NCI-H1105 (cell line): ENCODE results near the gene SLC46A1.

Experiments
- DNase-seq: peaks from one replicate; lab custom pipeline; 2025; lab: John Stamatoyannopoulos, UW

Gene SLC46A1

DNA sequence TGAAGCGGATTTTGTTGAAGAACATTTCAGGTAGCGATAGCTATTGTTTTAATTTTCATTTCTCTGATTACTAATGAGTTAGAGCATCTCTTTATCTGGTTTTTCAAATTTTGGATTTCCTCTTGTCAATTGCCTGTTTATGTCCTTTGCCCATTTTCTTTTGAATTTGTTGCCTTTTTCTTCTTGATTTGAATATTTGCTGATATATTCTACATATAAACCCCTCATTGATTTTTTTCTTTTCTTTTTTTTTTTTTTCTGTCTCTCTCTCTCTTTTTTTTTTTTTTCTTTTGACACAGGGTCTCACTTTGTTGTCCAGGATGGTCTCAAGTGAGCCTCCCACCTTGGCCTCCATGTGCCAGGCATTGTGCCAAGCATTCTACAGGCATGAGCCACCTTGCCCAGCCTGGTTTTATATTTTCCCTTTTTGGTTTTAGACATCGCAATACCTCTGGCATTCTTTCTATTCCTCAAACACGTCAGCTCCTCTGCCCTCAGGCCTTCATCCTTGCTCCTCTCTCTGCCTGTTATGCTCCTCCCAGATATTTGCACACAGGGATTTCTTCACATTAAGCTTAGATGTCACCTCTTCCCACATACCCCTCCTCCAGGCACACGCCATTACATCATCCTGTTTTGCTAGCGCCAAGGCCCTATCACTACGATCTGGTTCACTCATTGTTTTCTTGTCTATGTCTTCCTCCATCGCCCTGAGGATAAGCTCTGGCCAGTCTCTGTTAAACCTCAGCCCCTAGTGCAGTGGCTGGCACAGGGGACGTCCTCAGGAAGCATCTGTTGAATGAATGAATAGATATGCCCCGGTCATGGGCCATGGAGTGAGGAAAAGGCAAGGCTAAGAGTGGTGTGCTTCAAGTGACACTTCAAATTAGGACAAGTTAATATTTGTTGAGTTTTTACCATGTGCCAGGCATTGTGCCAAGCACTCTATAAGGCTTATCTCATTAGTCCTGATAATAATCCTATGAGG, 25.9 kb downstream of the SLC46A1 start:
- DNase-seq, result no peak

DNA sequence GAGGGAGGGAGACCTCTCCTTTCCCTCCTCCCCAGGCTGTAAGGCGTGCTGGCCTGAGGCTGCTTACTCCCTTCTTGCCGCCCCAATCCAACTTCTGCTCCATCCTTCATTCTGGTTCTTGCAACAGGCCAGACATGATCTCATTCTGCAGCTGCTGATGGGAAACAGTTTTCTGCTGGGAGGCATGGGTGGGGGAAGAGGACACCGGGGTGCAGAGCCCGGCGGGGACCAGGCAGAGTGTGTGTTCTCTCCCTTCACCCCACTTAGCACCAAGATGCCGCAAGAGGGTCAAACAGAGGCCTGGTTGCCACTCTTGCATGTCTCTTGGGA, 33.1 kb downstream of the SLC46A1 start:
- DNase-seq, result no peak

DNA sequence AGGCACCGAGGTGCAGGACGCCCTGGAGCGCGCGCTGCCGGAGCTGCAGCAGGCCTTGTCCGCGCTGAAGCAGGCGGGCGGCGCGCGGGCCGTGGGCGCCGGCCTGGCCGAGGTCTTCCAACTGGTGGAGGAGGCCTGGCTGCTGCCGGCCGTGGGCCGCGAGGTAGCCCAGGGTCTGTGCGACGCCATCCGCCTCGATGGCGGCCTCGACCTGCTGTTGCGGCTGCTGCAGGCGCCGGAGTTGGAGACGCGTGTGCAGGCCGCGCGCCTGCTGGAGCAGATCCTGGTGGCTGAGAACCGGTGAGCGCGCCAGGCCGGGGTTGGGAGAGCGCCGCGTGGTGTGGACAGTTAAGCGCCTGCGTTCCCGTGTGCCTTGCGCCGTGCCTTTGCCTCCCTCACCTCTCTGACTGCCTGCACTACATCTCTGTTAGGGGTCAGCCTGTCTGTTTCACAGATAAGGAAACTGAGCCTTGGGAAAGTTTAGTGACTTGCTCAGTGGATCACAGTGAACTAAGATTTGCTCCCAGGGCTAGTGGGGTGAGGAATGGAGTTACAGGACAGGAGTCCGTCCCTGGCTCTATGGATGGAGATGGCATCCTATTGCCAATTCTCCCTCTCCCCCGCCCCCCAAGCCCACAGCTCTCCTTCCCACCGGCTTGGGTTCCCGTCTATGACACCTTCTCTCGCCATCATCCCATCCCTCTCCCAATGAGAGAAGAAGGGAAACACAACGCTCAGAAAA, 33.6 kb downstream of the SLC46A1 start:
- DNase-seq, result no peak

DNA sequence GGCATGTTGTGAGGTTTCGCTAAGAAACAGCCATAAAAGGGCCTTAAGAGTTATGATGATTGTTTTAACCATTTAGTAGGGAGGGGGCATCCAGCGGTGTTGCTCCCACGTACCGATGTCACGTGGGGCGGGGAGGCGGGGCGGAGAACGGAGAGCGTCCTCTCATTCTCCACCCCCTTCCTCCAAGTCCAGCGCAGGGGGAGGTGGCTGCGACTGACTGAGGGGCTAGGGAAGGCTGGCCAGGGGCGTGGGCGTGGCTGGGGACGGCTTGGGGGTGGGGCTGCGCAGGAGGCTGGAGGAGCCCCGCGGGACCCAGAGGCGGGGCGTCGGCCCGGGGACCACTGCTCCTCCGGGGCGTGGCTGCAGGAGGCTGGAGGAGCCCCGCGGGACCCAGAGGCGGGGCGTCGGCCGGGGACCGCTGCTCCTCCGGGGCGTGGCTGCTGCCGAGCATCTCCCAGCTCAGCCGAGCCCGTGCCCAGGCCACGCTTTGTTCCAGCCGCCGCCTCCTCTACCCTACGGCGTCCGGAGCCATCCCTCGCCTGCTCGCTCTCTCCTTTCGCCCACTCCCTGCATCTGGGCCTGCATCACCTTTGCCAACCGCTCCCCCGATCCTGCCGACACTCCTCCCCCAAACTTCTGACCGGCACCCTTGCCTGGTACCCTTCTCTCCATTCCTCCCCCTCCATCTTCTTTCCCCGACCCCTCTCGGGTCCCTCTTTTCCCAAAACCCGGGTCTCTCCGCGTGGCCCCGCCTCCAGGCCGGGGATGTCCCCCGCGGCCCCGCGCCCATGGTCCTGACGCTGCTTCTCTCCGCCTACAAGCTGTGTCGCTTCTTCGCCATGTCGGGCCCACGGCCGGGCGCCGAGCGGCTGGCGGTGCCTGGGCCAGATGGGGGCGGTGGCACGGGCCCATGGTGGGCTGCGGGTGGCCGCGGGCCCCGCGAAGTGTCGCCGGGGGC, 34.5 kb downstream of the SLC46A1 start, which contains the start of gene SARM1:
TSS of gene SARM1 (plus strand) at position 450 of the 958 bp plus-strand sequence. CDS start at position 789, 339 bp downstream.
- DNase-seq, result peak; percentile 95

DNA sequence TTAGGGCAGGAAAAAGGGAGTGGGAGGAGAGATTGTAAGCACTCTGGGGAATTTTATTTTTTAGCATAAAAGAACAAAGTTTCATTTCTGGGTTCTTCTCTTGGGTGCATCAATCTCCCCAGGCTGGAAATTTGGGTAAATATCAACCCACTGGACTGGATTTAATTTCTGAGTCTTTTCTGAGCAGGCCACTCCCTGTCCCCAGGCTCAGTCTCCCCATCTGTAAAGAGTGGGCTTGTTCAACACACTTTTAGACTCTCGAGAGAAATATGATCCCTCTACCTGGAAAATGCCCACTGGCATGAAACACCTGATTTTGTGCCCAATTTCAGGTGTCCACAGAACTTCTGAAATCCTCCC, 35.3 kb downstream of the SLC46A1 start:
- DNase-seq, result no peak

DNA sequence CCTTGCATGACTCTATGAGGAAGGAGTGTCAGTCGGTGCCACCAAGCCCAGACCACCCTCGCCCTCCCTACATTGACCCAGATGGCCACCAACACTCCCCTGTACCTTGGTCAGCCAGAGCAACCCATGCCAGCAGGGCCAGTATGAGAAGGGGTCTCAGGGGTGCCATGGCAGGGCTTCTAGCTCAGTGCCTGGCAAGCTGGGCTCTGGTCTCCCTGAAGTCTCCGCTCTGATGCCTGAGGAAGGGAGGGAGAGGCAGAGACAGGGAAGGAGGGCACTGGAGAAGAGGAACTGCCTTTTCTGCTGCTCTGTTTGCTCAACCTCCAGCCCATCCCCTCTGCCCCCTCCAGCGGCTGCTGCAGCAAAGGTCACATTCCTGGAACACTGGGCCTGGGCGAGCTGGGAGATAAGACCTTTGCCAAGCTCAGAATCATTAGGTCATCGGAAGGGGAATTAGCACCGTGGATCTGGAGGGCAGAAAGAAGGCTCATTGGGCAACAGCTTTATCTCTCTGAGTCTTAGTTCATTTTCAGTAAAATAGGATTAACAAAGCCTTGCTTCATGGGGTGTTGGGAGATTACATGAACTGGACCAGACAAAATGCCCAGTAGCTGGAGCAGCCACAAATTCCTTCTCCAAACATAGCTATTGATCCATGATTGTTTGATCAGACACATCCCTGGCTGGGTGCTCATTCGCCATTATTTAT, 35.8 kb downstream of the SLC46A1 start, which contains the start of gene VTN:
TSS of gene VTN (minus strand) at position 273 of the 709 bp plus-strand sequence. CDS start at position 169, 104 bp downstream.
- no peak for DNase-seq

DNA sequence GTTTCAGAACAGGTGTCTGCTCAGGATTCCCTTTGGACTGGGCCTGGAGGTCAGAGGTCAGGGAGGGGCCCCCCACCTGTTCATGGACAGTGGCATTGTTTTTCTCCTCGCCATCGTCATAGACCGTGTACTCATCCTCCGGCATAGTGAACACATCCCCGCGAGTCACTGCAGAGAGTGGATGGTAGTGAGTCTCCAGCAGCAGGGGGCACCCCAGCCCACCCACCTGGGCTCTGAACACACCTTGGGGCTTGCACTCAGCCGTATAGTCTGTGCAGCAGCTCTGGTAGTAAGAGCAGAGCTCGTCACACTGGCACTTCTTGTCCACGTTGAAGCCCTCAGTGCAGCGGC, 36.4 kb downstream of the SLC46A1 start:
- no peak for DNase-seq

DNA sequence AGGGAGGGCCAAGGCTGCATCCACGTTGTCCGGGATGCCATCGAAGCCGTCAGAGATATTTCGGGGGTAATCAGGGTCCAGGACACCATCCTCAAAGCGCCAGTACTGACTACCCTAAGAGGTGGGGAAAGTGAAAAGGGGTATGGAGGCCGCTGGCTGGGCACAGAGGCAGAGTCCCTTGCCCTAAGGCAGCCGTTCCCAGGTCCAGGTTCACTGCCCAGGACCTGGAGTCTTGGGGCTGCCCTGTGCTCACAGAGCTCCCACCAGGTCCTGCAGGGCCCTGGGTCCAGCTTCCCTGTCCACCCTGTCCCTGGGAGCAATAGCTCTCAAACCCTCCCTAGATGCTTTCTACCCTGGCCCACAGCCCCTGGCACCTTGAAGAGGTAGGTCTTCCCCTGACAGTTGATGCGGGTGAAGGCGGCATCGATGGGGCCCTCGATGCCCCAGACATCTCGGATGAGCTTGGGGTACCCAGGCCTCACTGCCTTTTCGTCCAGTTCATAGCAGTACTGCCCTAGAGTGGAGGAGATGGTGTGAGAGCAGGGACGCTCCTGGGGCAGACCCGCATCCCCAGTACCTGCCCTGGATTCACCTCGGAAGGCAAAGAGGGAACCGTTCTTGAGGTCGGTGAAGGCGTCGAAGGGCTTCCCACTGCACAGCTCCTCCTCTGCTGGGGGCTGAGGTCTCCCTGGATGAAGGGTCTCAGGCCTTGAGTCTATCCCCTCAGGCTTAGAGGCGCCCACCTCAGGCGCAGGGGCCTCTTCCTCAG, 36.9 kb downstream of the SLC46A1 start:
- no peak for DNase-seq

DNA sequence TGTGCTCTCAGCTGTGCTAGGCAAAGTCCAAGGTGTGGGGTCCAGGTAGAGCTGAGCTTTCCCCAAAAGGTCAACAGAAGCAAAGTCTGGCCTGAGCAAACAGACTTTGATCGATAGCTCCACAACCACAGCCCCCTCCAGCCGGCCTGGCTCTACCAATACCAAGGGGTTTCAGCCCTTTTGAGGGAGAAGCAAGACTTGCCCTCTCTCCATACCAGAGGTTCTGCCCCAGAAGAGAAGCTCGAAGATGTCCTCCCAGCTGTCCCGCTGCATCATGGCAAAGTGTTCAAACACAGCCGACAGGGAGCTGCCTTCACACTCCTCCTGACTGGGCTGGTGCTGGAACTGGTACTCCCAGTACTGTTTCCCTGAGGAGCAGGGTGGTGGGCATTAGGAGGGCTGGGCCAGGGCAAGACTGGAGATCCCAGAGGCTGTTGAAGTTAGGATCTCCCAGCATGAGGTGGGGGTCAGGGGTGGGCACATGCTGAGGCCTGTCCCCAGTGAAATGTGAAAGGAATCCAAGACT, 37.6 kb downstream of the SLC46A1 start:
- DNase-seq, result no peak

DNA sequence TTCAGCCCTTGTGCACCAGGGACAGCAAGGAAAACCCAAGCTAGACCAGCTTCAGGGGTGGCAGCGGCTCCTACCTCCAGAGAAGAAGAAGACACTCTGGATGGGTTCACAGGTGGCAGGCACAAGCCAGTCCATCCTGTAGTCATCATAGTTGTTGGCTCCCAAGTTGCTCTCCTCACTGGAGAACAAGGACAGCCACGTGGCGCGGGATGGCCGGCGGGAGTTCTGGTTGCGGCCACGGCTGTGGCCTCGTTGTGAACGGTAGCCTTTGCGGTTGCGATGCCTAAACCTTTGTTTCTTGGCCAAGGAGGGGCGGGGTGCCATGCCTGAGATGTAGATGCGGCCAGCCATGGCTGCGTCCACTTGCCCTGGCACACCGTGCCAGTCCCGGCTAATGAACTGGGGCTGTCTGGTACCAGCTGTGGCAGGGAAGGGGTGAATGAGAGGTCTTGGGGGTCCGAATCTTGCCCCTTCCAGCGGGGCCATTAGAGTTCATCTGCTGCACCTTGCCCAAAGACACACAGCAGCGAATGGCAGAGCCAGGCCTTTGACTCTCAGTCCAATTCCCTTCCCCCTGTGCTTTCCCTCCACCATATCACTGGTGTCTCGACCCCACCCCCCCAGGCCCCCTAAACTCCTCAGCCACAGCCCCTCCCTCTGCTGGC, 38.2 kb downstream of the SLC46A1 start:
- DNase-seq, result no peak

DNA sequence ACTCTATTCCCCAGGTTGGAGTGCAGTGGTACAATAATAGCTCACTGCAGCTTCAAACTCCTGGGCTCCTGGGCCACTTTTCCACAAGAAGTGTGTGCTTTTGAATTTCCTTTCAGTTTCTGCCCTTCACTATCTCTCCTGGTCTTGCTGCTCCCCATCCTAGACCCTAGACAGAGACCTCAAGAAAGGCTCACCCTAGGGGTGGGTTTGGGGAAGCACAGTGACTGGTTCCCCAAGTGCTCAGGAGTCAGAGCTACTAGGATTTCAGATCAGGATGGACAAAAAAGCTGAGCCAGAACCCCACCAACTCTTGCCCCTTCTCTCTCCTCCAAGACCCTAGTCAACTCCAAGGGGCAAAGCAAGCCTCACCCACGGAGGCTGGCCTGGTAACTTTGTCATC, 39.4 kb downstream of the SLC46A1 start:
- no peak for DNase-seq

DNA sequence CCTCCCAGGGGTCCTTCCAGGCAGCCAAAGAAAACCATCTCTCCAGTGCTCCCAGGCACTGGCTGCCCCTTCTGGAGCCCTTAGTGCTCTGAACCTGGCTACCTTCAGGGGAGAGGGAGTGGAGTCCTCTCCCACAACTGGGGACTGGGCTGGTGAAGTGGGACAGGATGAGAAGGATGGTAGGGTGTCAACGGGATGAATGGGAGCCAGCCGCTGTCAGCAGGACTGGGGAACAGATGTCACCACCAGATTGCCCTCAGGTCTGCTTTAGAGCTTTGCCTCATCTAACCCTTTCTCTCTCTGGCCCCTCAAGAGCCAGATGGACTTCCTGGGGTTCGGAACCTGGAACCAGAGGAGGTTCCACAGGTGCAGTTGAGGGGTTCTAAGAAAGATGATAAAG, 40.5 kb downstream of the SLC46A1 start:
- no peak for DNase-seq

DNA sequence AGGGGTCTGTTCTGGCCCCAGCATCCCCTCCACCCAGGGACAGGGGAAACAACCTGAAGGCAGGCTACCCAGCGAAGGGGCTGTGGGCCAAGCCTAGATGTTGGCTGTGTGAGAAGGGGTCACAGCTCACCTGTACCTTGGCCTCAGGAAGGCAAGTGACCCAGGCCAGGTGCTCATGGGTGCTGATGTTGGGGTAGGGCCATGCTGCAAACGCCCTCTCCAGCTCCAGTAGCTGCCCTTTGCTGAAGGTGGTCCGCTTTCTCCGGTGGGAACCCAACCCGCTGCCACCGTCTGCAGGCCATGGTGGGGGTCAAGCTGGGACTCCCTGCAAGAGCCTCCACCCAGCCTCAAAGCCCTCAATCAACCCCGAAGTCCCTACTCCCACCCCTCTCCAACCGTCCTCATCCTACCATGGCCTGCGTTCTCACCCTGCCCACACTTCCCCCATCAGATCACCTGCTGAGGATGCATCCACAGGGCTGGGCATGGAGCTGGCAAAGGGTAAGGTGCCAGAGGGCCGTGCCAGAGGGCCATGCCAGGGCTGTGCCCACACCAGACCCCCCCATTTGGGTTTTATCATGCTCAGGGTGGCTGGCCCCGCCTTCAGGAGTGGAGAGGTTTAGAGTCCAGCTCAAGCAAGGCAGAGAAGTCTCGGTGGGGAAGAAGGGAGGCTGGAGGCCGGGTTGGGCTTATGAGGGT, 41.2 kb downstream of the SLC46A1 start, which contains the start of gene SEBOX:
TSS of gene SEBOX (minus strand) at position 535 of the 699 bp plus-strand sequence. CDS start at position 487, 48 bp downstream.
- no peak for DNase-seq

DNA sequence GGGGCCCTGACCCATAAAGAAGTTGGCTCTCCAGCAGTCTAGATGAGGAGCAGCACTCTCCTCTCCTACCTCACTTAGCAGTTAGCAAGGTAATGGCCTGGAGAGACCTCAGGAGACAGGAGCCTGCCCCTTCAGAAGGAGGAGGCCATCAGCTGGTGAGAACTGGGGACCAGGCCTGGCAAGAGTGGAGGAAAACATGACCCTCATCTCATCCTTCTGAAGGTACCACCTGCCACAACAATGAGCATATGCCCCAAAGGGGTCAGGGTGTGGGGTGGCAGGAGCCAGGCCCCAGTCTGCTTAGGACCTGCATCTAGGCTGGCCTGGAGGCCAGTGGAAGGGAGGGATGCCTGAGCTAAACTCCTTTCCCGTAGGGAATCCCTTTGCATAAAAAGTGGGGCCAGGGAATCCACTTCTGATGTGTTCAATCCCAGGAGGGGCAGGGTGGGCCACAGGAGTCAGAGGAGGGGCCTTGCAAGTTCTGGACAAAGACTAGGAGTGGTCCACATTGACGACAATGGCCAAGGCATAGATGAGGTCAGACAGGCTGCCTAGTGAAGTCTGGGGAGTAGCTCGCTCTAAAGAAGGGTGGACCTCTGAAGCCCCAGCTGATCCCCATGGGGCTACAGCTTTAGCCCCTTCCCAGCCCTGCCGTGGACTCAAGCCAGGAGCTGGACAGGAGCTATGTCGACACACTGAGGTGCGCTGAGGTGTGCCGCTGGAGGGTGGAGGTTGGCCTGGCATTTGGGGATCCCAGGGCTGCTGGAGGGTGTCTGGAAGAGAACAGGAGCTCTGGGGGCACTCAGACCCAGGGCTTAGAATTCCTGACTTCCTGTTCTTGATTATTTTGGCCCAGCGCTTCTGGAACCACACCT, 42.0 kb downstream of the SLC46A1 start:
- no peak for DNase-seq

DNA sequence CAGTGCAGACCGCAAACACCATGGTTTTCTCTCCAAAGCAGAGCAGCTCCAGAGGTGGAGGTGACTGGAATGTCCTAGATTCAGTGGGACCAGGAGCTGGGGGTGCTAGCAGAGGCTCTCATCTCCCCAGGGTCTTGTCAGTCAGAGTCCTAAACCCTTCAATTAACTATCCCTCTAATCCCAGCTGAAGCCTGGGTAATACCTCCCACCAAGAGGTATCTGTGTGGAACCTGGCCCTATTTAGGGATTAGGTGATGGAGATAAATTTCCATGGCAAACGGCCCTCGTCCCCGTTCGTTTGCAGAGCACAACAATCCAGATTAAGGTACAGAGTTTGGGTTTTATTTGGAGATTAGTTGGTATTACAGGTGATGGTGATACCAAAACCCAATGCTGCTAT, 42.8 kb downstream of the SLC46A1 start:
- DNase-seq, result no peak

DNA sequence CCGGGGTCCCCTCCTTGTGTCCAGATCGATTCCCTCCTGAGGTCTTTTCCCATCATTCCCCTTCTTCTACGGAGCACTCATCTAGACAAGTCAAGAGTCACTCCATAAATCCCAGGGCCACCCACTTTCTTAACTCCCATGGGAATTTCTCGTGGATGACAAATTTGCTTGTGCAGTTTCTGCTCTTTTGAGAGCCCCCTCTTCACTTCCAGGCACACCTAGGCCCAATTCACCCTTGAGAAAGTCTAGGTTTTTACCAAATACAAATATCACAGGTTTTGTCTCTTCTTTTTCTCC, 48.2 kb downstream of the SLC46A1 start:
- no peak for DNase-seq

DNA sequence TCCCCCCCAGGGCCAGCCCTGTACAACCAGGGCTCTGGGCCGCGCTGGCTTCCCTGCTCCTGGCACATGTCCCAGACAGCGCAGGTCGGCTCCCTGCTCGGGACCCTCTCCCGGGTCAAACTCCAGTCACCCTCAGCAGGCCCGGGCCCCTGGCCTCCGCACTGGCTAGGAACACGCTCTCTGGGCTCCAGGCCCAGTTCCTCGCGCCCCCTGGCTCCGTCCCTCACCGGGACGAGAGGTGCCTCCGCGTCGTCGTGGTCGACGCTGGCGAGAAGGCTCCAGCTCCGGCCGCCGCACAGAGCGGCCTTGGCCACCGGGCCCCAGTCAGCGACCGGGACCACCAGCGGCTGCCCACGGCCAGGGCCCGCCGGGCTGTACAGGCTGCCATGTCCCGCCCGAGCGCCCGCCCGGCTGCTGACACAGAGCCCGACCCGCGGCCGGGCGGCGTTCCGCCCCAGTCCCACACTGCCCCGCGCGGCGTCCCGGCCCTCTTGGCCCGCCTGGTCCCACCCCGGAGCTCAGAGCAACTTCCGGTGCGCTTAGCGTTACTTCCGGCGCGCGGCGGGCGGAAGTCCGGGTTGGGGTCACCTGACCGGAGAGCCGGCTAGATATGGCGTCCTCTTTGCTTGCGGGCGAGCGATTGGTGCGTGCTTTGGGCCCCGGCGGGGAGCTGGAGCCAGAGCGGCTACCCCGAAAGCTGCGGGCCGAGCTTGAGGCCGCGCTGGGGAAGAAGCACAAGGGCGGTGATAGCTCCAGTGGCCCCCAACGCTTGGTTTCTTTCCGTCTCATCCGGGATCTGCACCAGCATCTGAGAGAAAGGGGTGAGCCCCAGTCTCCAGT, 48.7 kb downstream of the SLC46A1 start, which contains the start of gene POLDIP2:
TSS of gene POLDIP2 (minus strand) at position 467 of the 840 bp plus-strand sequence. CDS start at position 388, 79 bp downstream.
- peak; percentile 86 for DNase-seq
